ENCODE measurements around the gene RXFP4.
"Not testable (repeated sequence)": the region's sequence is repeated elsewhere in the genome, so short reads cannot be mapped to it uniquely, and the experiment has no call there.

RXFP4 gene

DNA sequence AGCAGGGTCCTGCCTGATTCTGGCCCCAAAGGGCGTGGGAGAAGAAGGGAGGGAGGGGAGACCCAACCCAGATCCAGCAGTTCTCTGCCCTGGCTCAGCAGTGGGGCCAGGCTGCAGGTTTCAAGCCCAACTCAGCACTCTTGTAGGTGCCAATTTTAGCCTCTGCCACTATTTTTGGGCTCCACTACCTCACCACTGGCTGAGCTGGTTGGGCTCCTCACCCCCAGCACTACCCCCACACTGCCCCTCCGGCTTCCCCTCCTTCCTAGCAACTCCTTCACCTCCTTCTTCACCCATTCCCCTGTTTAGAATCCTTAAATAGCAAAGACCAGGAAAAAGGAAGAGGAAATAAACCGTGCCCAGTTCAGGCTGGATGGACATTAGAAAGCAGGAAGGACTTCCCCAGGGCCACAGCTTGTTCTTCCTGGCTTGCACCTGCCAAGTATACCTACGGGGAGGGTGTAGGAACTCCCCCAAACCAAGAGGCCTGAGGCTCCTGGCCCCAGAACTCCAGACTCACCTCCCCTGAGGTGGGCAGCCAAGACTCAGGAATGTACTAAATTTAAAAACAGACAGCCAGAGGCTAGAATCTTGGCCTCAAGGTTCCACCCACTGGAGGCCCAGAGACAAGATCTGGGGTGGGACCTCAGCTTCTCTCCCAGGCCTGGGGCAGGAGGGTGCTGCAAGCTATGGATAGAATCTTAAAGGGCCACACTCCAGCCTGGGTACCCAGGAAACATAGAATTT, 38.3 kb downstream of the RXFP4 start:
- no peak for DNase-seq

- peak; percentile 35 for DNase-seq
Measured at GRCh38 chr1:155981266-155982088, 40.0 kb downstream of the RXFP4 start.

DNA sequence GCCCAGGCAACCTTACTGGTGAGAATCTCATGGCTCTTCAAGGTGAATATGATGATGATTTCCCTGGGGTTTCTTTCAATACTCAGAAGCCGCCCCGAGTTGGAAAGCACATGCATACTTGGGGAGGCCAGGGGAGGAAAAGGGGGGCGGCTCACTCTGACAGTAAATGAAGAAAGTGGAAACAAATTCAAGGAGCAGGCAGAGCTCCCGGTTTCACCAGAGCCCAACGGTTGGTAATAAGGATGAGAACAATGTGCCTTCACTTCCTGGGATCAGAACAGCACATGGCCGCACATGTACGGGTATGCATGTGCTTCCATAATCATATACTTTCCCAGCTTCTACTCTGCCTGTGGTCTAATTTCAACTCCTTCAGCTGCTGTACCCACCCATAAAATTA, 40.7 kb downstream of the RXFP4 start:
- DNase-seq = no peak

- no peak for DNase-seq
Measured at GRCh38 chr1:155983191-155984024, 42.0 kb downstream of the RXFP4 start.

GRCh38 chr1:155984341-155984740, 42.9 kb downstream of the RXFP4 start:
- no peak for DNase-seq

GRCh38 chr1:155984903-155985645, 43.6 kb downstream of the RXFP4 start:
- DNase-seq = not testable (repeated sequence)

GRCh38 chr1:155989242-155990004, 48.0 kb downstream of the RXFP4 start:
- peak; percentile 84 for DNase-seq

- DNase-seq = no peak
Measured at GRCh38 chr1:155990005-155990739, 48.7 kb downstream of the RXFP4 start.

Measured in activated CD4-positive, alpha-beta T cell treated with anti-CD3 and anti-CD28 coated beads for 48 hours (primary cell).